Vagina (tissue), 2 donors: ENCODE results near the gene SPATA31D3.

Experiments used
- POLR2AphosphoS5 ChIP-seq, 2 donors: sonication (generic); formaldehyde crosslinking; IDR thresholded peaks; one replicate each; pipeline ENCODE4 v1.9.0; 2017; ENCODE audit warnings: antibody characterized with exemption in 2 of 2, mild to moderate bottlenecking in 2 of 2, low read depth in 1 of 2; ENCODE audit not compliant: insufficient read depth in 1 of 2
- TF ChIP-seq, protein P1 (sequence below), 3 experiments: fragments of 450-650 bp in 2 of 3; fragments of 200-600 bp in 1 of 3; sonication (generic) in 1 of 3; IDR thresholded peaks; one replicate each; pipeline ENCODE4 v1.5.1; 2017 to 2019; ENCODE audit warnings: antibody characterized with exemption in 3 of 3, mild to moderate bottlenecking in 2 of 3, moderate library complexity in 2 of 3

DNA sequence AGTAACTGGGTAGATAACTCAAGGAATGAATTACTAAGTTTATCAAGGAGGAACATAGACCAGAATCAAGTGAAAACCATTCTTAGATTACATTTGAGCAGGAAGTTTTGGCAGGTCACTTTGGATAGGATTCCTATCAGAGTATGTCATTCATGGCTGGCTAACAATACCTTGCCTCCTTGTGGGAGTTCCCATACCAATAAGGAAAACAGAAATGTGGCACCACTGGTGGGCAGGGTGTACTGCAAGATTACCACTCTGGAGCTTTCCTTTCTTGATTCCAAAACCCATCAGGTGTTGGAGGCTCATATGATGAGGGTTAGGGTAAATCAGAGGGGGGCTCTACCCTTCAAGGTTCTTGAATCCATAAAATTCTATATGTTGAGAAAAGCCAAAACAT is 26.7 kb downstream of the SPATA31D3 start:
- TF ChIP-seq, protein P1, sequence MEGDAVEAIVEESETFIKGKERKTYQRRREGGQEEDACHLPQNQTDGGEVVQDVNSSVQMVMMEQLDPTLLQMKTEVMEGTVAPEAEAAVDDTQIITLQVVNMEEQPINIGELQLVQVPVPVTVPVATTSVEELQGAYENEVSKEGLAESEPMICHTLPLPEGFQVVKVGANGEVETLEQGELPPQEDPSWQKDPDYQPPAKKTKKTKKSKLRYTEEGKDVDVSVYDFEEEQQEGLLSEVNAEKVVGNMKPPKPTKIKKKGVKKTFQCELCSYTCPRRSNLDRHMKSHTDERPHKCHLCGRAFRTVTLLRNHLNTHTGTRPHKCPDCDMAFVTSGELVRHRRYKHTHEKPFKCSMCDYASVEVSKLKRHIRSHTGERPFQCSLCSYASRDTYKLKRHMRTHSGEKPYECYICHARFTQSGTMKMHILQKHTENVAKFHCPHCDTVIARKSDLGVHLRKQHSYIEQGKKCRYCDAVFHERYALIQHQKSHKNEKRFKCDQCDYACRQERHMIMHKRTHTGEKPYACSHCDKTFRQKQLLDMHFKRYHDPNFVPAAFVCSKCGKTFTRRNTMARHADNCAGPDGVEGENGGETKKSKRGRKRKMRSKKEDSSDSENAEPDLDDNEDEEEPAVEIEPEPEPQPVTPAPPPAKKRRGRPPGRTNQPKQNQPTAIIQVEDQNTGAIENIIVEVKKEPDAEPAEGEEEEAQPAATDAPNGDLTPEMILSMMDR (IDR thresholded peaks at IDR 0.05), result no peak
- TF ChIP-seq POLR2AphosphoS5 (IDR thresholded peaks at IDR 0.05; ENCODE audit: insufficient read depth in 1 of 2, low read depth in 1 of 2), result no peak
